Right forelimb (tissue), 1 donor: ENCODE data around the gene STXBP1.

Experiments used
- DNase-seq: peaks from one replicate; pipeline ENCODE4 v3.0.0-alpha.2; 2018

STXBP1 gene

GRCh38 chr9:127694890-127695720 lies 83.0 kb downstream of the STXBP1 start:
- no peak for DNase-seq

GRCh38 chr9:127697575-127697974 lies 85.5 kb downstream of the STXBP1 start:
- DNase-seq: no peak

GRCh38 chr9:127698386-127698785 lies 86.3 kb downstream of the STXBP1 start:
- no peak for DNase-seq

- DNase-seq: peak; percentile 95
Measured at GRCh38 chr9:127698985-127699670, 87.1 kb downstream of the STXBP1 start.

- DNase-seq: no peak
Measured at GRCh38 chr9:127700140-127700539, 88.1 kb downstream of the STXBP1 start.

- no peak for DNase-seq
Measured at GRCh38 chr9:127700594-127701255, 88.6 kb downstream of the STXBP1 start.

GRCh38 chr9:127703289-127703946 lies 91.3 kb downstream of the STXBP1 start:
- no peak for DNase-seq

- DNase-seq: no peak
Measured at GRCh38 chr9:127705577-127706379, 93.7 kb downstream of the STXBP1 start.

GRCh38 chr9:127706836-127707241 lies 94.8 kb downstream of the STXBP1 start, which contains the start of gene CFAP157:
Gene CFAP157, plus strand, starts transcription at chr9:127706988. Its CDS starts 44 bp downstream, at chr9:127707032.
- DNase-seq: no peak

- no peak for DNase-seq
Measured at GRCh38 chr9:127707766-127708165, 95.7 kb downstream of the STXBP1 start.

- no peak for DNase-seq
Measured at GRCh38 chr9:127708952-127709587, 97.0 kb downstream of the STXBP1 start.

- no peak for DNase-seq
Measured at GRCh38 chr9:127710204-127710783, 98.2 kb downstream of the STXBP1 start.

- DNase-seq: no peak
Measured at GRCh38 chr9:127711226-127711701, 99.2 kb downstream of the STXBP1 start.

- DNase-seq: no peak
Measured at GRCh38 chr9:127711831-127712274, 99.8 kb downstream of the STXBP1 start.

- DNase-seq: no peak
Measured at GRCh38 chr9:127712371-127712770, 100.3 kb downstream of the STXBP1 start.

- no peak for DNase-seq
Measured at GRCh38 chr9:127712867-127713266, 100.8 kb downstream of the STXBP1 start.

- no peak for DNase-seq
Measured at GRCh38 chr9:127714020-127714750, 102.1 kb downstream of the STXBP1 start.

- DNase-seq: no peak
Measured at GRCh38 chr9:127714951-127715469, 102.9 kb downstream of the STXBP1 start.

- DNase-seq: peak; percentile 99
Measured at GRCh38 chr9:127715470-127716337, 103.6 kb downstream of the STXBP1 start, which contains the start of the genes PTRH1 and TTC16. Gene PTRH1, minus strand, starts transcription at chr9:127715663. Its CDS starts 24 bp downstream, at chr9:127715639. Gene TTC16, plus strand, starts transcription at chr9:127716079. Its CDS starts 67 bp downstream, at chr9:127716146.
